Measurements from ENCODE around the gene FCN1.

Gene FCN1

DNA sequence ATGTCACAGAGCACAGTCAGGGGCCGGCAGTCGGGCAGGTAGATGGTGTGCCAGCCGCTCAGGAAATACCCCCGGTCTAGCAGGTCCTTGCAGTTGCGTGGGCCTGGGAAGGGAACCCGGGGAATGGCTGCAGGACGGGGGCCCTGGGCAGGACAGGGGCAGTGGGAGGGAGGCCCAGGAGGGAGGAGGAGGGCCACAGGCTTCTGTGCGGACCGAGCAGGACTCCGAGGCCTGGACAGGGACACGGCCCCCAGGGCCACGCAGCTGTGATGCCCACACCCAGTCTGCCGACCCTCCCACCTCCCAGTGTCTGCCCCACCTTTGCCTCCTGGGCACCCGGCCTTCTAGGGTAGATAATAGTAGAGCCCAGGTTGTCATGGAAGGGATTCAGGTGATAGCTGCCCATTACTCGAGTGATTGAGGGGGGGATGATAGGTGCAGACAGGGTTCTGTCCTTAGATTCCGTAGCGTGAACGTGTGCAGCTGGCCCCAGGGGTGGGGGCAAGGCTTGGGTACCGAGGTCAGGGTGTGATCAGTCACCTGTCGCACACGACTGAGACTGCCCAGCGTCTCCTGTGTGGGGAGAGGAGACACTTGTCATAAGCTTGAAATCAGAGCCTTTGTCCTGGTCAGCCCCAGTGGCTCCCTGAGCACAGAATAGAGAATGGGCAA is 4.5 kb downstream of the FCN1 start:
- DNase-seq: no peak

DNA sequence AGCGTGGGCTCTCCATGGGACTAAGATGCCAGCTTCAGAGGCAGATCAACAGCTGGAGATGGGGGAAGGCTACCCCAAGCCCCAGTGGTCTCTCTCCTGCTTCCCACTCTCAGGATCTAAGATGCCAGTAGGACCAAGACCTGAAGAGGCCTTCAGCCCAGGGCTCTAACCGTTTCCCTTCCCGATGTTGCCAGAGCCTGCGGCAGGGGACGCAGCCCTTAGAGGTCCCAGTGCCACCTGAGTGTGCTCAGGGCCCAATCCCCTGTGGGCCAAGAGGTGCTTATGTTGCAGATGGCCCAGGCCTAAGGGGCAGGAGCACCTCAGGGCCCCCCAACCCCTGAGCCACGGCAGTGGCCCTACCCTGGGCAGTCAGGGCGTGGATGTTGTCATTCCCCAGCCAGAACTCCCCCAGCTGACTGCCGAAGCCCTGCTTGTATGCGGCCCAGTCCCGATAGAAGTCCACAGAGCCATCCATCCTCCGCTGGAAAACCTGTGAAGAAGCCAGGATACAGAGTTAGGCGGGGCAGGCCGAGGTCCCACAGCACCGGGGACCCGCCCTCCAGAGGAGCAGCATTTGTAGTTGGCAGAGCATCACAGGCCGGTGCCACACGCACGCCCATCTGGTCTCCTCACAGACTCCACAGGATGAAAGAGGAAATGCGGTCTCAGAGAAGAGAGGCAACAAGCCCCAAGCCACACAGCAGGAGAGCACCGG is 5.4 kb downstream of the FCN1 start:
- DNase-seq: no peak

DNA sequence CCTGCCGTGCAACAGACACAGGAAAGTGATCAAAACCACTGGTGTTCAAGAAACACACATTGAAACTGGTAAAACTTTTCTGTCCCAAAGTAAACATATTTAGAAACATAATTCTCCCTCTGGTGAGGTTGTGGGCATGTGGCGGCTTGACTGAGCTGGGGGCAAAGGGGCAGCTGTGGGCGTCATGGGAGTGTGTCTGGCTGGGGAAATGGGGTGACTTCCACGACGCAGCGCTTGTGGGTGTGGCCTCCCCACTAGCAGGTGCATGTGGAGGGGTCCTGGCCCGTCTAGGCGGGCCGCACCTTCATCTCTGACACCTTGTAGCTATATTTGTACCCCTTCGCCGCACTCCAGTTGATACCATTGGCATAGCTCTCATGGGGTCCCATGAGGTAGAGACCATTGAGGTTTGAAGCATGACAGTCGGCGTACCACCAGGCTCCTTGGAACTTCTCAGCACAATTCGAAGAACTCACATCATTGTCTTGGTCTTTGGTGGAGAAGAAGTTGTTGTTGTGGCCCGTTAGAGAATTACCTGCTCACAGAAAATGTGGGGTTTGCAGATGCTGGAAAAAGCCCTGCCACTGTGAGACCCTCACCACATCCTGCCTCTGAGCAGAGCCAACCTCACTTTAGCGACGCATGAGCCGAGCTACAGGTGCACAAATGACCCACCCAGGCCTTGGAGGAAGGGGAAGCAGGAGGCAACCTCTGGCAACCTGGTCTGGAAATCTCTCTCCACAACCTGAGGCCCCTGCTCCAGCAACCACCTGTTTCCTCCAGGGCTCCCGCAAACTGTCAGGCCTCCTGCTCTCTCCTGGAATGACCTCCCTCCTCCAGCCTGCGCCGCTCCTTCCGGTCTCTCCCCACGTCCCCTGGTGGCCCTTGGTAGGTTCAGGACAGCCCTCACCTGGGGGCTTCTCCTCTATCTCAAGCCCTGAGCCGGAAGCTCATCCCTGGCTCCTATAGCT is 7.9 kb downstream of the FCN1 start:
- no peak for DNase-seq

DNA sequence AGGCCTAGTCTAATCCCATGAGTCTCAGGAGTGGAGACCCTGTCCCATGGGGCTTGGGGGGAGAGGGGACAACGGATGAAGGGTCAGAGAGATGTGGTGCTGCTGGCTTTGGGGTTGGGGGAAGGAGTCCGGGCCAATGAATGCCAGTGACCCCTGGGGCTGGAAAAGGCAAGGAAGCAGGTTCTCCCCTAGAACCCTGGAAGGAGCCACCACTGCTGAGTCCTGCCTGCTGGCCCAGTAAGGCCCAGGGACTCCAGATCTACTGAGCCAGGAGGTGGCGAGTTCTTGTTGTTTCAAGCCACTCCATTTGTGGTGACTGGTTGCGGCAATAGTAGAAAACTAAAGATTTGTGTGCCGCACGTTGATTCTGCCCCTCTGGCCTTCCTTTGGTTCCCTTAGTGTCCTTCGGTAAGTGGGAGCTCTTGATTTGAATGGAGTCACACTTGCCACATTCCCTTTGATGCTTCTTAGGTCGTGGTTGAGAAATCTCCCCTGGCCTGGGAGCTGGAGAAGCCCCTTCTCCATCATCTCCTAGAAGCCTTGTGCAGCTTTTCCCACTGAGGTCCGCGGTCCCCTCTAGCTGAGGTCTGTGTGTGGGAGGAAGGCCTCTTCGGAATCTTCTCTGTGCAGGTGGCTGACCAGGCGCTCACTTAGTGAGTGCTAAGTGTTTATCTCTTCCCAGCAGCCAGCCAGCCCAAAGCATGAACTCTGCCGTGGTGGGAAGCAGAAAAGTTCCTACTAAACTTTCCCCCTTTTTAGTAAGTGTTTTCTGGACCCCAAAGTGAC is 9.0 kb downstream of the FCN1 start:
- no peak for DNase-seq

DNA sequence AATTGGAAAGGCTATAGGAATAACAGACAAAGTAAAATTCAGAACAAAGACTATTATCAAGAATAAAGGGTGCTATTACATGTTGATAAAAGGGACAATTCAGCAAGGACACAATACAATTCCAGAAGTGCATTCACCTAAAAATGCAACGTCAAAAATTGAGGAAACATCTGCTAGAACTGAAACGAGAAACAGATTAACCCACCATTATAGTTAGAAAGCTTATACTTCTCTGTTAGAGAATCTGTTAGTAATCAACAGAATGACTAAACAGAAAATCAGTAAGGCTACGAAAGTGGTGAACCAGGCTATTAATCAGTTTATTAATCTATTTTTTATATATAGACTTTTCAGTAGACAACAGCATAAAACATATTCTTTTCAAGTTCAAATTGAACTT is 14.8 kb downstream of the FCN1 start:
- DNase-seq: no peak

DNA sequence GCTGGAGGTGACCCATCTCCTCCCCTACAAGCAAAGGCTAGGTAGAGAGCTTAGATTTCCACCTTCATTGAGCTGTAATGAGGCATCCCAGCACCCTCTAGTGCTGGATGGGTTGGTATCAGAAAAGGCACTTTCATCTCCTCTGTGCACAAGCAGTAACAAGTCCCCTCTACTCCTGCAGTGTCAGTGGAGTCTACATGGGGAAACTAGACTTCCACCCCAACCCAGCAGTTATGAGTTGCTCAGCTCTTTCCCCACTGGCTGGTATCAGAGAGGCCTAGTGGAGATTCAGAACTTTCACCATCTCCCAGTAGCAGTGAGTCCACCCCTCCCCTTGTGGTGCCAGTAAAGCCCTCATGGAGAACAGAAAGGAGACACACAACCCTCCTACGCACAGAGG is 17.9 kb downstream of the FCN1 start:
- DNase-seq: no peak

DNA sequence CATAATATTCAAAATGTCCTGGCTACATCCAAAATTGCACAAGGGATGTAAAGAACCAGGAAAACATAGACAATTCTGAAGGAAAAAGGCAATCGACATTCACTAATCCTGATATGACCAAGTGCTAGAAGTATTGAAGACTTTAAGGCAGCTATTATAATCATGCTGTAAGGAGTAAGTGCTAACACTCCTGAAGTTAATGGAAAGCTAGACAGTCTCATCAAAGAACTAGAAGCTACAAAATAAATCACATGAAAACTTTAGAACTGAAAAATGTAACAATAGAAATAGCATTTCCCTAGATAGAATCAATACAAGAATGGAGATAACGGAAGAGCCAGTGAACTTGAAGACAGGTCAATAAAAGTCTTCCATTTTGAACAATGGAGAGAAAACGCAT is 18.5 kb downstream of the FCN1 start:
- no peak for DNase-seq

DNA sequence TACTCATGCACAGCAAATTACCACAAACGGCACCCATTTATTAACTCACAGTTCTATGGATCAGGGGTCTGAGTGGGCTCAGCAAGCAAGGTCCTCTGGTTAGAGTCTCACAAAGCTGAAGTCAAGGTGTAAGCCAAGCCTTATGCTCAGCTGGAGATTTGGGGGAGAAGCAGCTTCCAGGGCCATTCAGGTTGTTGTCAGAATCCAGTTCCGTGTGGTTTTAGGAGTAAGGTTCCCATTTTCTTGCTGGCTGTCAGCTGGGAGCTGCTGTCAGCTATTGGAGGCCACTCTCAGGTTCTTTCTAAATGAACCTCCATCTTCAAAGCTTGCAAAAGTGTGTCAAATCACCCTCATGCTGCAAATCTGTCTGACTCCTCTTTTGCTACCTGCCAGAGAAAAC is 19.4 kb downstream of the FCN1 start:
- no peak for DNase-seq

DNA sequence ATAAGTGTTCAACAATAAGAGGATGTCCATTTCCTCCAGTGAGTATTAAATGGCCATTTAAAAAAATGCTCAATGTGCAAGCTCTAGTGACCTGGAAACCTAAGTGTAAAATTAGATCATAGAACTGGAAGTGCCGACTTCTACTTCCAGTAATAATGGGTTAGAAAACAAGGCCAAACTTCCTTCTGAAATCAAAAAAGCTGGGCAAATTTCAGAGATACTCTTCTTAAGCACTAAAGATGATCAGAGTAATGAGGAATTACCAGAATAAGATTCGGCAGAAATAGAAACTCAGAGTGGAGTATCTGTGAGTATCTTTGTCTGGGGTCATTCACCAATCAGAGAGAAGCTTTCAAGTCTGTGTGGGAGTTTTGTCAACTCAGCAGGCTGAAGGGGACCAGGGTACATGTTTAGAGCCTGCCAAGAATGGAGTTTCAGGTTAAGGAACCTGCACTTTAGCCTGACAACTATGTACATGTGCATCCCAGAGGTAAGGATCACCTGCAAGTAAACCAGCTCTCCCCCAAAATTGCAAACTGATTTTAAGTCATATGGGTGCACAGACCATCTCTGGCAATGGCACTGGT is 20.0 kb downstream of the FCN1 start:
- no peak for DNase-seq

DNA sequence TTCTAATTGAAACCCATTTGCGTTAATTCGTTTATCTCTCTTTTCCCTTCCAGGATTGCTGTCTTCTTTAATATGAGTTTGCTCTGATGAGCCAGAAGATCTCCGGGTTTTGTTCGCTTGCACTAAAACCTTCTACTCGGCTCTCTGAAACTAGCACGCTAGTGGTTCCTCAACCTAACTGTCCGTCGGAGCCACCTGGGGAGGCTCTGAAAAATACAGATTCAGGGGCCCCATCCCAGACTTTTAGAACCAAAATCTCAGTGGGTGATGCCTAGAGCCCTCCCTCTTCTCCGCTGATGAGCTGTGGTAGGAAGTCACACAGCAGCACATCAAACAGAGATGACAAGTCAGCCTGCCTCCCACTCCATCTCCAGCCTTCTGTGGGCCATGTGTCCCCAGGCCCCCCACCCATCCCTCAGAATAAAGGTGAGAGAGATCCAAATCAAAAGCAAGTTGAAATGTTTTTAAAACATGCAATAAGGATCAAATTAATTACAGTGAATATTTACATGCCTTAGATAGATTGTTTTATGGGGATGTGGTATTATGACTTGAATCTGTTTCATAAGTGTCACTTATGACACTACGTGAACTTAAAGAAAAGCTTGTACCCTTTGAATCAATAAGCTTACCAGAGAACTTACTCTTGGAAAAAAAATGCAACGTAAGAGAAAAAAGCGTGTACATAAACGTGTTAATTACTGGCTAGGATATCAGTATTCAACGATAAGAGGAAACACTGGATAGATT is 20.7 kb downstream of the FCN1 start:
- no peak for DNase-seq

DNA sequence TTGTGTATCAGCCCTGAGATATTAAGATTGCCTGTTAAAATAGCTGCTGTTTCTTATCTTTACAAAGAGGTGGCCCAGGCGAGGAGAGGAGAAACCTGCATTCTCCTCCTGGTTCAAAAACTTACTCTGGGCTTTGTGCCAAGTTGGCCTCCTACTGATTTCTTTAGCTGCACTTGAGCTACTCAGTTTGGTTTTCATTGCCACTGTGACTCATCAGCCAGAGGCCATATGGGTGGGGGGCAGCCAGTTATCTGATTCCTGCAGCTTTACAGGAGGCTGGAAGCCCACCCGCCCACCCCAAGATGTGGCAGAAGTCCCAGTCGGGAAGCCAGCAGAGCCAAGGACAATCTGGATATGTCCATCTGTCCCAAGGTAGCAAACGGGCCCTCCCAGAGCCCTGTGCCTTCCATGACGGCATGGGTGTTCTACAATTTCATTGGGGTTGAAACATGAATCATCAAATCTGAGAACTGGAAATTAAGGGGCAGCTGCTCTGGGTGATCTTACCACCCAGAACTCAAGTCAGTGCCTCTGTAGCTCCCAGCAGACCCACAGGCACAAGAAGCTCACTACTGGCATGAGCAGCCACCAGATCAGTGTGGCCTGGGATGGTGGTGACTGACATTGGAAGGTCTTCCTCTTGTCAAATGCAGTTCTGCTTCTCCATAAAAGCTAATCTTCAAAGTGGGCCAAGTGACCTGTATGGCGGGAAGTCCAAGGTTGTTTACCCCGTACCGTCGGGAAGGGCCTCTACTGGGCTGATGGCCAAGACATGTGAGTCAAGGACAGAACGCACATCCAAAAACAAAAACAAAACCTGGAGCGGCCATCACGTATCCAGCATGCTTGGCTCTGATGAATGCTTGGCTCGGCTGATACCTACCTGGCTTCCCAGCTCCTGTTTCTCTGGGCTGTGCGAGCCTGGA is 21.5 kb downstream of the FCN1 start:
- no peak for DNase-seq

DNA sequence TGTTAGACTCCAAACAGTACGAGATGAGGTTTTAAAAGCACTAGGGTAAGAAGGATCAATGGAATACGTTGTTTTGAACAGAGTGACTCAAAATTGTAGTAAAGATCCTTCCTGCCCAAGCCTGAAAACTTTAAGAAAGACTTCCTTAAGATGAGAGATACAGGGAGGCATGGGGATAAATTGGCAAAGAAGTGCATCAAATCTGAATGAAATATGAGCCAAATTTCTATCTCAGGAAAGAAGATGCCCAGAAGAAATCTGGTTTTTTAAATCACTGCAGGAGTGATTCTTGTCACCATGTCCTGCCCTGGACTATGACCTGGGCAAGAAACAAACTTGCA is 22.2 kb downstream of the FCN1 start:
- DNase-seq: no peak

DNA sequence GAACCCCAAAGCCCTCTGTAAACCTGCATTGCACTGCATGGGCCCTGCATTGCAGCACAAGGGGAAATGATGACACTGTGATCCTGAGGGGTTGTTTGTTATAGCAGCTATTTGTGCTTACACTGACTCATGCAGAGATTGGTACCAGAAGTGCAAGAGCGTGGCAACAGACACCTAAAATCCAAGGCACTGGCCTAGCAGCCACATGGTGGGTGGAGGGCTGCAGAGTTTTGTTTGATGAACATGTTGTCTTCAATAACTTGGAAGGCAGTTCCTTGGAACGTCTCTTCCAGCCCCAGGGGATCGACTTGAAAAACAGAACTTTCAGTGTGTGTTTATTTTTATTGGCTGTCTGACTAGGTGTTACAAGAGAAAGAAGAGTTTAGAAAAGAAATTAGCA is 22.6 kb downstream of the FCN1 start:
- DNase-seq: no peak

DNA sequence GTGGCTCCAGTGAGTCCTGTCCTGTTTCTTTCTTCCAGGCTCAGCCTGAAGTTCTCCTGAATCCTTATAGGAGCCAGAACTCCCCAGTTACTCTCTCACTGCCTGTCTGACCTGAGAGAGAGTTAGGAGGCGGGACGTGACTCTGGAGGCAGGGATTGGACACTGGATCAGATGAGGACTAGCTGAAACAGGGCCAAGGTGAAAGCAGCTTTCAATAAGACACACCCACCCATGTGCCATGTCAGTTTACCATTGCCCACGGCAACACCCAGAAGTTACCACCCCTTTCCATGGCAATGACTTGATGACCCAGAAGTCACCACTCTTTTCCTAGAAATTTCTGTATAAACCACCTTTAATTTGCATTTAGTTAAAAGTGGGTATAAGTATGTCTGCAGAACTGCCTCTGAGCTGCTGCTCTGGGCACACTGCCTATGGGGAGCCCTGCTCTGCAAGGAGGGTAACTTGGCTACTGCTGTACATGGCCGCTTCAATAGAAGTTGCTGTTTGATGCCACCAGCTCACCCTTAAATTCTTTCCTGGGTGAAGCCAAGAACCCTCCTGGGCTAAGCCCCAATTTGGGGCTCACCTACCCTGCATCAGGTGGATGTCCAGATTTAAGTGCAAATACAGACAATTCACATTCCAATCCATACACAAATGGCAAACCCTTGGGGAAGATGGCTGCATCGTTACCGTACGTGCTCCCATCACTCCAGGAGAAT is 23.4 kb downstream of the FCN1 start:
- DNase-seq: no peak

DNA sequence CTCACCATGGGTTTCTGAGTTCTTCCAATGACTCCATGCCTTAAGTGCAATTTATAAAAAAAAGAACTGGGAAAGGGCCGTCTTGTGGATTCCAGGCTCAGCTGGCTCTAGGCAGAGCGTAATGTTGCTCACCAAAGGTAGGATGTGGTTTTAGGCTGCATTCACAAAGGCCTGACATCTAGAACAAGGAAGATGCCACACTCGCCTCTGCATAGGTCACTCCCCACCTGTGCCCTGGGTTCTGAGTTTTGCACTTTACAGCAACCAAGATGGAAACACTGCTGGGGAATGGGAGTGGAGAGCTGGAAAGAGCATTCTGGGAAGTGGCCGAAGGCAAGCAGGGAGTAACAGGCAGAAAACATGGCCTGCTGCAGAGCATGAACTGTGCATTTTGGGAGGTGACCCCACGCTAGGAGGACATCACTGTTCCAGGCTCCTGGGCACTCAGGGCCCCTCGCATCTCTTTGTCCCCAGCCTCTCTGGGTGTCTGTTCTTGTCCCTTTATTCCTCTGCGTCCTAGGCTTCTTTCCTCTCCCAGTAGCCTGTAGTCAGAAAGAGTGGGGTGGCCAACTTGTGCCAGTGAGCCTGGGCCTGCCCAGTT is 24.8 kb downstream of the FCN1 start:
- DNase-seq: no peak

DNA sequence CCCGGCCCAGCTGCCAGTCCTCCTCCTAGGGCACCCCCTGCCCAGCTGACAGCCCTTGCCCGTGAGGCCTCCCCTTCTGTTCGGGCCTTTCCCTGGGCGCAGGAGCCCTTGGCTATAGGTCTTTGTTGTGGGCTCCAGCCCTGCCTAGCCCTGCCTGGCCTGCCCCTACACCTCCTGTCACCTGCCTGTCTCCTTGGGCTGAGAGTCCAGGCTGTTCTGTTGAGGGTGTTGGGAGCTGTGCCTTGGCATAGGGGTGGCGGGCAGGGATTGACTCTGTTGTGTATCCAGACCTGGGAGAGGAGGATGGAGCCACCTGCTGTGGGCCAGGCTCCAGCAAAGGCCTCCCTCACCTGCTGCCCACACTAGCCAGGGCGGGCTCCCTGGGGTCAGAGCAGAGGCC is 25.5 kb downstream of the FCN1 start:
- no peak for DNase-seq

DNA sequence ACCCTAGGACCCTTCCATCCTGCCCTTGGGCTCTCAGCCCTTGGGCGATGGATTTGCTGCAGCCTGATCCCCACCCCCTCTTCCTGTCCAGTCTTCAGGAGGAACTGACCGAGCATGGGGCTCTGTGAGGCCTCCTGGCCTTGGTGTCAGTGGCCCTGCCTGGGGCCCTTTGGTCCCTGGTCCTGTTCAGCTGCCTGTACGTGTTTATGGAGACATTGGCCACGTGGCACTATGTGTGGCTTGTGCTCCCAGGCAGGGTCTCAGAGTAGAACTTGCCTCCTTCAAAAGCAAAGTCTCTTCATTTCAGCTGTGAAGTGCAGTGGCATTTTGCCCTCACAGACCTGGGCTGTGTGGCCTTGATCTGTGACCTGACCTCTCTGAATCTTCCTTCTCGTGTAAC is 26.0 kb downstream of the FCN1 start:
- no peak for DNase-seq

DNA sequence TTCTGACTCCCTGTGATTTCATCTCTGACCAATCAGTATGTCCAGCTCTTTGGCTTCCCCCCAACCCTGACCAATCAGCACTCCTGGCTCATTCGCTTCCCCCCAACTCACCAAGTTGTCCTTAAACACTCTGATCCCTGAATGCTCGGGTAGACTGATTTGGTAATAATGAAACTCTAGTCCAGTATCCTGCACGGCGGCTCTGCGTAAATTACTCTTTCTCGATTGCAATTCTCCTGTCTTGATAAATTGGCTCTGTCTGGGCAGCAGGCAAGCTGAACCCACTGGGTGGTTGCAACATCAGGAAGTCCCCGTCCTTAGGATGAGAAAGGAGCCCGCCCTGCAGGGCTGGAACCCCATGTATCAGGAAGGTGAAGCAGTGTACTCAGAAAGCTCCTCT is 26.7 kb downstream of the FCN1 start:
- DNase-seq: no peak

DNA sequence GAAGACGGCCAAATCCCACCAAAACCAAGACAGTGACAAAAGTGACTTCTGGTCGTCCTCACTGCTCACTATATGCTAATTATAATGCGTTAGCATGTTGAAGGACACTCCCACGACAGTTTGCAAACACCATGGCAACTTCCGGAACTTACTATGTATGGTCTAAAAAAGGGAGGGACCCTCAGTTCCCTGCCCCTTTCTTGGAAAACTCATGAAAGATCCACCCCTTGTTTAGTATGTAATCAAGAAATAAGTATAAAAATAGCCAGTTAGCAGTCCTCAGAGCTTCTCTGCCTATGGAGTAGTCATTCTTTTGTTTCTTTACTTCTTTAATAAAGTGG is 27.6 kb downstream of the FCN1 start:
- no peak for DNase-seq
